Astrocyte of the cerebellum (primary cell): ENCODE data around the gene ZMYND8.
"Not testable (repeated sequence)": the region's sequence is repeated elsewhere in the genome, so short reads cannot be mapped to it uniquely, and the experiment has no call there.

Source experiments
- DNase-seq: peaks from one replicate; pipeline ENCODE4 v3.0.0-alpha.2; 2011; ENCODE audit warnings: low read depth
- H3K4me3 ChIP-seq: 2 replicates; pipeline ENCODE4 v1.5.1; 2011; ENCODE audit warnings: mild to moderate bottlenecking, low read depth, low read length, moderate library complexity
- CTCF ChIP-seq: IDR thresholded peaks from 2 replicates; pipeline ENCODE4 v1.5.1; 2012; ENCODE audit warnings: low read length, low read depth, moderate library complexity, mild to moderate bottlenecking; ENCODE audit errors: missing control alignments
- in situ Hi-C: cut with HindIII; loops from 2 replicates; pipeline ENCODE4 v1.10.0; 2017; ENCODE audit warnings: low sequenced_read_pairs

ZMYND8 gene

GRCh38 chr20:47368301-47368700 is 11.8 kb upstream of the ZMYND8 start:
- no peak for DNase-seq
- no peak overlapping the region for H3K4me3 ChIP-seq
- in situ Hi-C loops = loop anchor here (25.0 kb wide), 1 partner anchor 244 kb away; no protein-coding TSS in a partner anchor
- TF ChIP-seq CTCF = no peak

- in situ Hi-C loops = loop anchor here (25.0 kb wide), 1 partner anchor 246 kb away; no protein-coding TSS in a partner anchor
- not testable (repeated sequence) for DNase-seq, H3K4me3 ChIP-seq
Measured at GRCh38 chr20:47366301-47366700, 9.8 kb upstream of the ZMYND8 start.

- H3K4me3 ChIP-seq = no peak overlapping the region
- TF ChIP-seq CTCF = no peak
- in situ Hi-C loops = loop anchor here (25.0 kb wide), 1 partner anchor 247 kb away; no protein-coding TSS in a partner anchor
- no peak for DNase-seq
Measured at GRCh38 chr20:47365023-47365764, 8.7 kb upstream of the ZMYND8 start.

- no peak for DNase-seq
- in situ Hi-C loops = loop anchor here (25.0 kb wide), 1 partner anchor 250 kb away; no protein-coding TSS in a partner anchor
- no peak for TF ChIP-seq CTCF
- no peak overlapping the region for H3K4me3 ChIP-seq
Measured at GRCh38 chr20:47362361-47363219, 6.1 kb upstream of the ZMYND8 start.

- in situ Hi-C loops = loop anchor here (25.0 kb wide), 1 partner anchor 251 kb away; no protein-coding TSS in a partner anchor
- TF ChIP-seq CTCF = no peak
- H3K4me3 ChIP-seq = no peak overlapping the region
- no peak for DNase-seq
Measured at GRCh38 chr20:47361057-47361915, 4.8 kb upstream of the ZMYND8 start.

GRCh38 chr20:47360297-47361056 is 4.0 kb upstream of the ZMYND8 start:
- peak; percentile 74 for DNase-seq
- in situ Hi-C loops = loop anchor here (25.0 kb wide), 1 partner anchor 252 kb away; no protein-coding TSS in a partner anchor
- H3K4me3 ChIP-seq = no peak overlapping the region
- no peak for TF ChIP-seq CTCF
